Transverse colon (tissue), 4 donors: ENCODE results near the gene ZMIZ2.

Experiments used
- POLR2AphosphoS5 ChIP-seq, 3 donors: sonication (generic); formaldehyde crosslinking; IDR thresholded peaks; one replicate each; pipeline ENCODE4 v1.6.1; 2016; ENCODE audit warnings: antibody characterized with exemption in 3 of 3
- TF ChIP-seq, protein P1 (sequence below), 5 experiments: fragments of 200-600 bp in 3 of 5; fragments of 450-650 bp in 2 of 5; sonication (generic) in 3 of 5; IDR thresholded peaks; 1 replicate in 2 of 5; 2 replicates in 3 of 5; pipeline ENCODE4 v1.5.1; 2016 to 2017; ENCODE audit warnings: antibody characterized with exemption in 5 of 5, inconsistent platforms in 3 of 5, mild to moderate bottlenecking in 2 of 5, moderate library complexity in 1 of 5

DNA sequence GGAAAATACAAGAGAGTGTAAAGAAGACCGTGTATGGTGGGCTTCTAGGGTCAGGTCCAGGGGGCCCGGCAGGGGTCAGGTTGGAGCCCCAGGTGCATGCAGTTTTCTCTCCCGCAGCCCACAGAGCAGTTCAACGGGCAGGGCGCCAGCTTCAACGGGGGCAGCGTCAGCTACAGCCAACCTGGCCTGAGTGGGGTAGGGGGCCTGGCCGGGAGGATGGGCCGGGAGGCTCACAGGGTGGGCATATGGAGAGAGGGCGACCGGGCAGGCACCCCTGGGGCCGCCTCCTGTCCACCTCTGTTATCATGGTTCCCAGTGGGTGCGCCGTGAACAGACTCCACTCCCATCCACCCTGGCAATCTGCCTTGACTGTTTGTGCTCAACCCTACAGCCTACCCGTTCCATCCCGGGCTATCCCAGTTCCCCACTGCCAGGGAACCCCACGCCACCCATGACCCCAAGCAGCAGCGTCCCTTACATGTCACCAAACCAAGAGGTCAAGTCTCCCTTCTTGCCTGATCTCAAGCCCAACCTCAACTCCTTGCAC lies 11.5 kb downstream of the ZMIZ2 start:
- TF ChIP-seq, protein P1, sequence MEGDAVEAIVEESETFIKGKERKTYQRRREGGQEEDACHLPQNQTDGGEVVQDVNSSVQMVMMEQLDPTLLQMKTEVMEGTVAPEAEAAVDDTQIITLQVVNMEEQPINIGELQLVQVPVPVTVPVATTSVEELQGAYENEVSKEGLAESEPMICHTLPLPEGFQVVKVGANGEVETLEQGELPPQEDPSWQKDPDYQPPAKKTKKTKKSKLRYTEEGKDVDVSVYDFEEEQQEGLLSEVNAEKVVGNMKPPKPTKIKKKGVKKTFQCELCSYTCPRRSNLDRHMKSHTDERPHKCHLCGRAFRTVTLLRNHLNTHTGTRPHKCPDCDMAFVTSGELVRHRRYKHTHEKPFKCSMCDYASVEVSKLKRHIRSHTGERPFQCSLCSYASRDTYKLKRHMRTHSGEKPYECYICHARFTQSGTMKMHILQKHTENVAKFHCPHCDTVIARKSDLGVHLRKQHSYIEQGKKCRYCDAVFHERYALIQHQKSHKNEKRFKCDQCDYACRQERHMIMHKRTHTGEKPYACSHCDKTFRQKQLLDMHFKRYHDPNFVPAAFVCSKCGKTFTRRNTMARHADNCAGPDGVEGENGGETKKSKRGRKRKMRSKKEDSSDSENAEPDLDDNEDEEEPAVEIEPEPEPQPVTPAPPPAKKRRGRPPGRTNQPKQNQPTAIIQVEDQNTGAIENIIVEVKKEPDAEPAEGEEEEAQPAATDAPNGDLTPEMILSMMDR (IDR thresholded peaks at IDR 0.05): no peak
- TF ChIP-seq POLR2AphosphoS5 (IDR thresholded peaks at IDR 0.05): no peak
